OCI-LY3 (cell line): ENCODE results near the gene REM1.

Source experiments
- H2AFZ ChIP-seq: fragments of 200-600, 300-600 bp; shearing (Covaris generic); 2 replicates; pipeline ENCODE4 v1.6.0; 2014; ENCODE audit warnings: antibody characterized with exemption, low read depth, low read length
- H3K27ac ChIP-seq: fragments of 200-600, 300-600 bp; sonication (generic); 2 replicates; pipeline ENCODE4 v1.5.1; 2014; ENCODE audit warnings: mild to moderate bottlenecking, low read length, moderate library complexity, mixed read lengths
- H3K27me3 ChIP-seq: fragments of 200-600, 300-600 bp; sonication (generic); 2 replicates; pipeline ENCODE4 v1.6.1; 2014; ENCODE audit warnings: low read depth, low read length, mixed read lengths
- H3K36me3 ChIP-seq: fragments of 200-600, 300-600 bp; sonication (generic); replicated peaks from 2 replicates; pipeline ENCODE3; 2014; ENCODE audit warnings: low read depth, low read length, mixed read lengths
- H3K4me1 ChIP-seq: fragments of 300-600, 200-600 bp; sonication (generic); 2 replicates; pipeline ENCODE4 v1.6.1; 2014; ENCODE audit warnings: low read length, mixed read lengths
- H3K4me2 ChIP-seq: fragments of 200-600, 300-600 bp; sonication (generic); 2 replicates; pipeline ENCODE4 v1.6.1; 2014; ENCODE audit warnings: low read length, mixed read lengths
- H3K4me3 ChIP-seq: fragments of 300-600, 200-600 bp; sonication (generic); 2 replicates; pipeline ENCODE4 v1.5.1; 2014; ENCODE audit warnings: antibody characterized with exemption, mild to moderate bottlenecking, low read length, moderate library complexity
- H3K79me2 ChIP-seq: fragments of 300-600, 200-600 bp; shearing (Covaris generic); 2 replicates; pipeline ENCODE4 v1.6.1; 2014; ENCODE audit warnings: mild to moderate bottlenecking, low read length, mixed read lengths
- H3K9ac ChIP-seq: fragments of 300-600, 200-600 bp; shearing (Covaris generic); 2 replicates; pipeline ENCODE4 v1.6.0; 2014; ENCODE audit warnings: mild to moderate bottlenecking, low read length, moderate library complexity
- H3K9me3 ChIP-seq: fragments of 200-600, 300-600 bp; shearing (Covaris generic); 2 replicates; pipeline ENCODE4 v1.6.1; 2014; ENCODE audit warnings: low read length, mixed read lengths; ENCODE audit not compliant: insufficient read depth
- H4K20me1 ChIP-seq: fragments of 200-600, 300-600 bp; sonication (generic); 2 replicates; pipeline ENCODE4 v1.6.1; 2016; ENCODE audit warnings: low read length, mixed read lengths; ENCODE audit not compliant: insufficient read depth
- EZH2phosphoT487 ChIP-seq: fragments of 200-600 bp; shearing (Covaris generic); IDR thresholded peaks from 2 replicates; pipeline ENCODE4 v1.6.1; 2018; ENCODE audit warnings: antibody characterized with exemption, mixed run types, low read depth
- TF ChIP-seq, protein P1 (sequence below): fragments of 200-600, 300-600 bp; sonication (generic); IDR thresholded peaks from 2 replicates; pipeline ENCODE4 v1.5.1; 2014; ENCODE audit warnings: antibody characterized with exemption, low read length, low read depth

REM1 gene

GRCh38 chr20:31476643-31477215 lies 1.6 kb downstream of the REM1 start:
- Histone ChIP-seq H3K4me1 (peaks cover 16% of the 10 kb centered on the region), H3K4me2 (no peak overlapping the region), H3K36me3 (no peaks in the 10 kb centered on the region), H3K9me3 (no peaks in the 10 kb centered on the region), H2AFZ (no peak overlapping the region), H3K9ac (no peak overlapping the region), H4K20me1 (no peaks in the 10 kb centered on the region), H3K27ac (no peak overlapping the region), H3K79me2 (no peaks in the 10 kb centered on the region), H3K27me3 (no peaks in the 10 kb centered on the region), H3K4me3 (no peak overlapping the region)
- TF ChIP-seq, protein P1, sequence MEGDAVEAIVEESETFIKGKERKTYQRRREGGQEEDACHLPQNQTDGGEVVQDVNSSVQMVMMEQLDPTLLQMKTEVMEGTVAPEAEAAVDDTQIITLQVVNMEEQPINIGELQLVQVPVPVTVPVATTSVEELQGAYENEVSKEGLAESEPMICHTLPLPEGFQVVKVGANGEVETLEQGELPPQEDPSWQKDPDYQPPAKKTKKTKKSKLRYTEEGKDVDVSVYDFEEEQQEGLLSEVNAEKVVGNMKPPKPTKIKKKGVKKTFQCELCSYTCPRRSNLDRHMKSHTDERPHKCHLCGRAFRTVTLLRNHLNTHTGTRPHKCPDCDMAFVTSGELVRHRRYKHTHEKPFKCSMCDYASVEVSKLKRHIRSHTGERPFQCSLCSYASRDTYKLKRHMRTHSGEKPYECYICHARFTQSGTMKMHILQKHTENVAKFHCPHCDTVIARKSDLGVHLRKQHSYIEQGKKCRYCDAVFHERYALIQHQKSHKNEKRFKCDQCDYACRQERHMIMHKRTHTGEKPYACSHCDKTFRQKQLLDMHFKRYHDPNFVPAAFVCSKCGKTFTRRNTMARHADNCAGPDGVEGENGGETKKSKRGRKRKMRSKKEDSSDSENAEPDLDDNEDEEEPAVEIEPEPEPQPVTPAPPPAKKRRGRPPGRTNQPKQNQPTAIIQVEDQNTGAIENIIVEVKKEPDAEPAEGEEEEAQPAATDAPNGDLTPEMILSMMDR, result no peak
- no peak for TF ChIP-seq EZH2phosphoT487

DNA sequence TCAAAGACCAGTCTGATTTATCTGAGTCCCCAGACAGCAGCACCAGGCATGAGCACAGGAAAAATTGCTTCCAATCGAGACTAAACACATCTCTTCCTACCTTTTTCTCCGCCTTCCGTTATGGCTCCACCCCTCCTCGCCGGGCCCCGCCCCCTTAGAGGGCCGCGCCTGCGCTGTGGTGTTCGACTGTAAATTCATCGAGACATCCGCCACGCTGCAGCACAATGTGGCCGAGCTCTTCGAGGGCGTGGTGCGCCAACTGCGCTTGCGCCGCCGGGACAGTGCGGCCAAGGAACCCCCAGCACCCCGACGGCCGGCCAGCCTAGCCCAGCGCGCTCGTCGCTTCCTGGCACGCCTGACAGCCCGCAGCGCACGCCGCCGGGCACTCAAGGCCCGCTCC lies 8.9 kb downstream of the REM1 start:
- no peak overlapping the region for H3K4me3 ChIP-seq
- H3K9me3 ChIP-seq, result no peaks in the 10 kb centered on the region
- H2AFZ ChIP-seq, result no peak overlapping the region
- no peaks in the 10 kb centered on the region for H3K36me3 ChIP-seq
- TF ChIP-seq, protein P1, result no peak
- no peak for TF ChIP-seq EZH2phosphoT487
- H3K79me2 ChIP-seq, result no peaks in the 10 kb centered on the region
- no peaks in the 10 kb centered on the region for H3K27me3 ChIP-seq
- H3K4me2 ChIP-seq, result no peak overlapping the region
- no peaks in the 10 kb centered on the region for H4K20me1 ChIP-seq
- H3K4me1 ChIP-seq, result no peaks in the 10 kb centered on the region
- no peak overlapping the region for H3K27ac ChIP-seq
- no peak overlapping the region for H3K9ac ChIP-seq

- Histone ChIP-seq H3K4me3 (no peak overlapping the region), H4K20me1 (no peaks in the 10 kb centered on the region), H3K27me3 (no peaks in the 10 kb centered on the region), H3K9me3 (no peaks in the 10 kb centered on the region), H2AFZ (no peak overlapping the region), H3K79me2 (no peaks in the 10 kb centered on the region), H3K27ac (no peak overlapping the region), H3K4me1 (no peaks in the 10 kb centered on the region), H3K9ac (no peak overlapping the region), H3K36me3 (no peaks in the 10 kb centered on the region), H3K4me2 (no peak overlapping the region)
- TF ChIP-seq, protein P1, result no peak
- no peak for TF ChIP-seq EZH2phosphoT487
Measured at GRCh38 chr20:31485450-31486339, 10.6 kb downstream of the REM1 start.

DNA sequence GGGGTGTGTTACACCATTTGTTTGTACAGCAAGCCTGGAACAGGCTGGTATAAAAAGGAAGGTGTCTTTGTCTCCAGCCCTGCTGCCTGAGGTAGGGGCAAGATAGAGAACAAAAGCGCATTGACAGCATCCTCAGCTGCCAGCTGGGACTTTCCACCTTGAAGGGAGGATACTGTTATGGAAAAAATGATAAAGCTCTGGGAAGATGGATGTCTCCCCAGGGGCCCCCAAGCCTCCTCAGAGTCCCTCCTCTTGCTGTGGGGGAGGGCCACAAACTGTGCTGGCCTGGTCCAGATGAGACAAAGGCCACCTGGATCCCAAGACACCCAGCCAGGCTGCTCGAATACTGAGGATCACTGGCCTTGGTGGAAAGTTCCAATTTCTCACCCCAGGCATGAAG lies 13.0 kb downstream of the REM1 start:
- Histone ChIP-seq H3K36me3 (no peaks in the 10 kb centered on the region), H4K20me1 (no peaks in the 10 kb centered on the region), H3K4me2 (no peak overlapping the region), H3K9me3 (no peaks in the 10 kb centered on the region), H3K4me3 (no peak overlapping the region), H3K9ac (no peak overlapping the region), H3K79me2 (no peaks in the 10 kb centered on the region), H3K4me1 (no peaks in the 10 kb centered on the region), H3K27ac (no peak overlapping the region), H3K27me3 (no peaks in the 10 kb centered on the region), H2AFZ (no peak overlapping the region)
- TF ChIP-seq EZH2phosphoT487, result no peak
- TF ChIP-seq, protein P1, result no peak
